Pons (tissue), 1 donor: ENCODE data around the gene API5.

Source experiments
- DNase-seq: peaks from one replicate; pipeline ENCODE4 v3.0.0-alpha.2; 2016; ENCODE audit warnings: low spot score

Gene API5

GRCh38 chr11:43359422-43359818, 47.6 kb downstream of the API5 start:
- DNase-seq: peak; percentile 10

- DNase-seq: peak; percentile 11
These were observed 48.7 kb downstream of the API5 start for GRCh38 chr11:43360361-43361032.

GRCh38 chr11:43366677-43367076, 54.9 kb downstream of the API5 start:
- DNase-seq: no peak

GRCh38 chr11:43367382-43368178, 55.8 kb downstream of the API5 start:
- peak; percentile 11 for DNase-seq

- no peak for DNase-seq
These were observed 64.3 kb downstream of the API5 start for GRCh38 chr11:43376065-43376464.

GRCh38 chr11:43376594-43376993, 64.8 kb downstream of the API5 start:
- no peak for DNase-seq

DNA sequence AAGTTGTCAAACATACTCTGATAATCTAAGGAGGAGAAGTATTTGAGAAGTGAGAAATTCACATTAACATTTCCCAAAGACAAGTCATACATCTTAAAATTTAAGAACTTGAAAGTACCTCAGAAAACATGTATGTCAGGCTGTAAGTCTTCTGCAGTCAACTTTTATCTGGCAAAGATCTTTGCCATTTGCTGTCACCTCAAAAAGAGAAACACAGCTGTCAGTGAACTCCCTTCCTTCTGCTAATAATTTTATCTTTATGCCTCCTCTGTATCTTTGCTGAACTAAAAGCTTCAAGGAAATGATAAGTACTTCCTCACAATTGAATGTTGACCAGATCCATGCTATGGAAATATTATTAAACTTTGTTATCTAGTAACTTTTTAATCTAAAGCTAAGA, 65.6 kb downstream of the API5 start:
- no peak for DNase-seq

- DNase-seq: no peak
These were observed 67.1 kb downstream of the API5 start for GRCh38 chr11:43378897-43379296.

DNA sequence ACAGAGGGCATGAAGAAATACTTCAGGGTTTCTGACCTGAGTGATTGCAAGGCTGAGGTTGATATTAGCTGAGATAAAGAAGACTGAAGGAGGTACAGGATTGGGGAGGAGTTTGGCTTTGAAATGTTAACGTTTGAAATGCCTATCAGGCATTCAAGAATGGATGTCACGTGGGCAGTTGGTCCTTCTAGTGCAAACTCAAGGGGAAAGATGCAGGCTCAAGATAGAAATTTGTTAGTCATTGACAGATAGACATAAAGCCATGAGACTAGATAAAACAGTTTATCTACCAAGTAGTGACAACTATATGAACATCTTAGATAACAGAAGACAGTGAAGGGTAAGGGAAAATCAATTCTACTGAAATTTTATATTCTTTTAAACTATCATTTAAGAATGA, 70.0 kb downstream of the API5 start:
- no peak for DNase-seq

GRCh38 chr11:43382614-43383013, 70.8 kb downstream of the API5 start:
- DNase-seq: no peak

DNA sequence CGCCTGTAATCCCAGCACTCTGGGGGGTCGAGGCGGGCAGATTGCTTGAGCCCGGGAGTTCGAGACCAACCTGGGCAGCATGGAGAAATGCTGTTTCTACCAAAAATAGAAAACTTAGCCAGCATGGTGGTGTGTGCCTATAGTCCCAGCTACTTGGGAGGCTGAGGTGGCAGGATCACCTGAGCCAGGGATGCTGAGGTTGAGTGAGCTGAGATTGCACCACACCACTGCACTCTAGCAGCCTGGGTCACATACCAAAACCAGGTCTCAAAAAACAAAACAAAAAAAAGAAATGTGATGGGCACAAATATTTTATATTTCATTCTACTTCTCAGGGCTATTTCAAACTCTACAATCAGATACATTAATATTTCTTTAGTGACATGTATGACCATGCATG, 72.6 kb downstream of the API5 start:
- DNase-seq: no peak

DNA sequence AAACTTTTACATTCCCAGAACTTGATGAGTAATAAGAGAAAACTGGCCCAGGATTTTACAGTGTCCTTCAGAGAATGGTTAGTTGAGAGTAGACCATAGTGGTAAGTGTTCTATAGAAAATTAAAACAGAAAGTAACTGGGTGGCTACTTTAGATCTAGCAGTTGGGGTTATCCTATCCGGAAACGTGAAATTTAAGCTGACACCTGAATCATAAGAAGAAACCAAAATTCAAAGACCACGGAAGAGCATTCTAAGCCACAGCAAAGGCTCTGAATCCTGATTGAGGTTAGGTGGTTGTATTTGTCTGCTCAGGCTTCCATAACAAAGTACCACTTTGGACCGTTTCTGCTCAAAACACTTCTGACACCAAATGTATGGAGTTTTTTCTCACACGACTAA, 80.9 kb downstream of the API5 start:
- DNase-seq: no peak

- DNase-seq: no peak
These were observed 82.1 kb downstream of the API5 start for GRCh38 chr11:43393765-43394355.
